ENCODE results near the gene SERPINB5.

- no peak for TF ChIP-seq TAF1 (IDR thresholded peaks at IDR 0.05; ENCODE audit: borderline replicate concordance, insufficient read depth, low read length)
- TF ChIP-seq POLR2AphosphoS5 (IDR thresholded peaks at IDR 0.05; ENCODE audit: low read depth, low read length): no peak
- TF ChIP-seq, protein P1, sequence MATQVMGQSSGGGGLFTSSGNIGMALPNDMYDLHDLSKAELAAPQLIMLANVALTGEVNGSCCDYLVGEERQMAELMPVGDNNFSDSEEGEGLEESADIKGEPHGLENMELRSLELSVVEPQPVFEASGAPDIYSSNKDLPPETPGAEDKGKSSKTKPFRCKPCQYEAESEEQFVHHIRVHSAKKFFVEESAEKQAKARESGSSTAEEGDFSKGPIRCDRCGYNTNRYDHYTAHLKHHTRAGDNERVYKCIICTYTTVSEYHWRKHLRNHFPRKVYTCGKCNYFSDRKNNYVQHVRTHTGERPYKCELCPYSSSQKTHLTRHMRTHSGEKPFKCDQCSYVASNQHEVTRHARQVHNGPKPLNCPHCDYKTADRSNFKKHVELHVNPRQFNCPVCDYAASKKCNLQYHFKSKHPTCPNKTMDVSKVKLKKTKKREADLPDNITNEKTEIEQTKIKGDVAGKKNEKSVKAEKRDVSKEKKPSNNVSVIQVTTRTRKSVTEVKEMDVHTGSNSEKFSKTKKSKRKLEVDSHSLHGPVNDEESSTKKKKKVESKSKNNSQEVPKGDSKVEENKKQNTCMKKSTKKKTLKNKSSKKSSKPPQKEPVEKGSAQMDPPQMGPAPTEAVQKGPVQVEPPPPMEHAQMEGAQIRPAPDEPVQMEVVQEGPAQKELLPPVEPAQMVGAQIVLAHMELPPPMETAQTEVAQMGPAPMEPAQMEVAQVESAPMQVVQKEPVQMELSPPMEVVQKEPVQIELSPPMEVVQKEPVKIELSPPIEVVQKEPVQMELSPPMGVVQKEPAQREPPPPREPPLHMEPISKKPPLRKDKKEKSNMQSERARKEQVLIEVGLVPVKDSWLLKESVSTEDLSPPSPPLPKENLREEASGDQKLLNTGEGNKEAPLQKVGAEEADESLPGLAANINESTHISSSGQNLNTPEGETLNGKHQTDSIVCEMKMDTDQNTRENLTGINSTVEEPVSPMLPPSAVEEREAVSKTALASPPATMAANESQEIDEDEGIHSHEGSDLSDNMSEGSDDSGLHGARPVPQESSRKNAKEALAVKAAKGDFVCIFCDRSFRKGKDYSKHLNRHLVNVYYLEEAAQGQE (IDR thresholded peaks at IDR 0.05; ENCODE audit: insufficient read depth in 1 of 2, low read depth in 2 of 2, low read length in 2 of 2): no peak
- no peak for TF ChIP-seq SIN3A (IDR thresholded peaks at IDR 0.05; ENCODE audit: borderline replicate concordance, insufficient read depth, low read length)
- TF ChIP-seq FOXP2 (optimal IDR thresholded peaks at IDR 0.05; ENCODE audit: borderline replicate concordance, extremely low read depth, extremely low read length, insufficient read depth): no peak
Measured at GRCh38 chr18:63508596-63508995, 31.8 kb downstream of the SERPINB5 start.

Measured in PFSK-1 (cell line).